Neural crest cell (in vitro differentiated cells): ENCODE data around the gene PTPN14. TPM values are rescaled to one million over a fixed set of nuclear protein-coding genes. Genes with fewer than 3 reads are reported as not detected.

Source experiments
- DNase-seq: peaks from one replicate; pipeline ENCODE4 v3.0.0; 2021; ENCODE audit warnings: low read depth, mixed read lengths, low spot score
- H3K27ac Mint-ChIP-seq: one replicate; pipeline ENCODE4 v1.8.0; 2021; ENCODE audit warnings: mild to moderate bottlenecking, mixed read lengths; ENCODE audit not compliant: unreplicated experiment
- H3K27me3 Mint-ChIP-seq: 2 replicates; pipeline ENCODE4 v1.8.0; 2021; ENCODE audit warnings: low read depth, mild to moderate bottlenecking, mixed read lengths
- H3K36me3 Mint-ChIP-seq: 2 replicates; pipeline ENCODE4 v1.8.0; 2021; ENCODE audit warnings: low read depth, mild to moderate bottlenecking, mixed read lengths
- H3K4me1 Mint-ChIP-seq: 2 replicates; pipeline ENCODE4 v1.8.0; 2021; ENCODE audit warnings: mixed read lengths
- H3K4me3 Mint-ChIP-seq: one replicate; pipeline ENCODE4 v1.8.0; 2021; ENCODE audit warnings: mild to moderate bottlenecking, mixed read lengths
- H3K9me3 Mint-ChIP-seq: 2 replicates; pipeline ENCODE4 v1.8.0; 2021; ENCODE audit warnings: mixed read lengths
- CTCF ChIP-seq: fragments of 200-600 bp; sonication (generic); conservative IDR thresholded peaks from 2 replicates; pipeline ENCODE4 v1.5.0; 2021; ENCODE audit warnings: antibody characterized with exemption, mild to moderate bottlenecking
- total RNA-seq: library from RNA; stranded (reverse); gene quantifications from 2 replicates; pipeline ENCODE4 v1.2.1, GENCODE V29; 2021

Gene PTPN14
- total RNA-seq, 1 donor from 2014 or later: 21.4 TPM

DNA sequence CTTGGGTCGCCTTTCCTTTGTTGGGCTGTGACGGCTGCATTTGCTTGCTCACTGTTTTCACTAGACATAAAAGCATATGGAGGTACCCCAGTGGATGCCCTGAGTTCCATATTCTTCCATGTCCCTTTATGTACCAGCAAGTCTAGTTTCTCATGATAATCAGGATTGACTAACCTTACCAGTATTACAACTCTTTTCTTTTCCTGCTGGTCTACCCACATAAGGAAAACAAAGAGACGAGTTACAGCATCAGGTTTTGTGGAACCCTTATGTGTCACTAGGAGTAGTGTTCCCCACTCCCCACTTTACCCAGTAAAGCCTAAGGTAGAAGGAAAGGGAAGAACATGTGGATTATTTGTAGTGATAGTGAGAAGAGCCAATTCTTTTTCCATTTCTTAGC, 35.2 kb upstream of the PTPN14 start:
- Mint-ChIP-seq H3K27ac (no peak overlapping the region), H3K36me3 (no peaks in the 10 kb centered on the region), H3K4me3 (no peak overlapping the region), H3K27me3 (no peaks in the 10 kb centered on the region), H3K4me1 (no peaks in the 10 kb centered on the region), H3K9me3 (no peaks in the 10 kb centered on the region)
- DNase-seq: no peak
- no peak for TF ChIP-seq CTCF

DNA sequence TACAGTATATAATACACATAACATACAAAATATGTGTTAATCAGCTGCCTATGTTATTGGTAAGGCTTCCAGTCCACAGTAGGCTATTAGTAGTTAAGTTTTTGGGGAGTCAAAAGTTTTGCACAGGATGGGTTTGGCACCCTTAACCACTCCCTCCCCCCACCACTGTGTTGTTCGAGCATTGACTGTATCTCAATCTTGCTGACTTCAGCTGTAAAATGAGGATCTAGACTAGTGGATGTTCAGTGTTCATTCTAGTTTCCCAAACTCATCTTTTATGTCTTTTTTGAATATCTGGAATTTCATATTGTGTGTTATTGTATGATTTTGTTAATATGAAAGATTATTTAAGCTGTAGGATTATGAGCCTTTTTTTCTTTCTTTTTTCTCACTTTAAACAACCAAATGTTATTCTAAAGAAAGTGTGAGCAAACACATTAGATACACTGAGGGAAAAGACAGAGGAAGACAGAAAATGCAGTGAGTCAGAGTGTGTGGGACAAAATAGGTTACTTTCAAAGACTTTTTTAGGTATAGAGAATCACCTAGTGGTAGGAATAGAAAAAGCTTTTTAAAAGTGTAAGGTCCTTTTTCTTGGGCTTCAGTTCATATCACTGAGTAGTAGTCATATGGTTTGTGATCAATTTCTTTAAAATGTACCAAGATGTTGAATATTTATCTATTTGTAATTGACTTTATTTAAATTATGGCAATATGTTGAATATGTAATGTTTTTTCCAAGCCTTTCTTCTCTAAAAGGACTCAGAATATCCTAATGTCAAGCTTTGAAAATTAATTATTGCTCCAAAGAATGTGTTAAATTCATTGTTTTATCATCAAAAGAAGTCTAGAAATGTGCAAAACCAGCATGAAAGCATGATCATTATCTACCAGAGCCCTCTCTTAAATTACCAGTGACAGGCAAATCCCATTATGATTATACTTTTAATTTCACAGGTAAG, 33.7 kb upstream of the PTPN14 start:
- no peaks in the 10 kb centered on the region for H3K4me1 Mint-ChIP-seq
- no peak overlapping the region for H3K4me3 Mint-ChIP-seq
- H3K9me3 Mint-ChIP-seq: no peaks in the 10 kb centered on the region
- H3K27ac Mint-ChIP-seq: no peak overlapping the region
- H3K36me3 Mint-ChIP-seq: no peaks in the 10 kb centered on the region
- no peaks in the 10 kb centered on the region for H3K27me3 Mint-ChIP-seq
- TF ChIP-seq CTCF: peak; percentile 82
- no peak for DNase-seq

- Mint-ChIP-seq H3K4me3 (no peak overlapping the region), H3K36me3 (no peaks in the 10 kb centered on the region), H3K27ac (no peak overlapping the region), H3K4me1 (no peaks in the 10 kb centered on the region), H3K27me3 (no peaks in the 10 kb centered on the region), H3K9me3 (no peaks in the 10 kb centered on the region)
- no peak for DNase-seq
- TF ChIP-seq CTCF: no peak
Measured at GRCh38 chr1:214583824-214584554, 32.6 kb upstream of the PTPN14 start.

DNA sequence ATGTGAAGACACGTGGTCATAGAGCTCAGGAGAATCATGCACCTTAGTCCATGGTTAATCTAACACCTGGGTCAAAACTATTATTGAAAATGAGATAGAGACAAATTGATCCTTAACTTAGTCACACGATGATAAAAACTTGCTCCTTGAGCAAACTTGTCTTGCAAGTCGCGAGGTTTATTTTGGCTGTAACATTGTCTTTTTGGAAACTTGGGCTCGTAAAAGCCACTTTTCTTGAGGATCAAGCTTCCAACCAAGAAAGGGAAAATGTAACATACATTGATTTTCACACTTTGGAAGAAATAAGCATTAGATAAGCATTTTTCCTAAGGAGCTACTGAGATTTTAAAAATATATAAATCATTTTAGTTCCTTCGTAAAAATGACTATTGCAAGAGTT, 31.7 kb upstream of the PTPN14 start:
- Mint-ChIP-seq H3K27me3 (no peaks in the 10 kb centered on the region), H3K4me1 (no peaks in the 10 kb centered on the region), H3K27ac (no peak overlapping the region), H3K9me3 (peaks cover under 1% of the 10 kb centered on the region), H3K4me3 (no peak overlapping the region), H3K36me3 (no peaks in the 10 kb centered on the region)
- no peak for TF ChIP-seq CTCF
- DNase-seq: no peak

- Mint-ChIP-seq H3K27ac (no peak overlapping the region), H3K27me3 (no peaks in the 10 kb centered on the region)
- no peak for TF ChIP-seq CTCF
Measured at GRCh38 chr1:214582289-214582891, 31.0 kb upstream of the PTPN14 start.

More at GRCh38 chr1:214582289-214582891, 31.0 kb upstream of the PTPN14 start:
- Mint-ChIP-seq H3K4me3 (no peak overlapping the region), H3K36me3 (no peaks in the 10 kb centered on the region), H3K4me1 (no peaks in the 10 kb centered on the region), H3K9me3 (peaks cover 2% of the 10 kb centered on the region)
- DNase-seq: no peak
